MV-4-11 (cell line): ENCODE measurements around the gene ZBTB48.
"Not testable (repeated sequence)": the region's sequence is repeated elsewhere in the genome, so short reads cannot be mapped to it uniquely, and the experiment has no call there.

Experiments
- DNase-seq: peaks from one replicate; lab custom pipeline; 2025; lab: John Stamatoyannopoulos, UW

Gene ZBTB48

DNA sequence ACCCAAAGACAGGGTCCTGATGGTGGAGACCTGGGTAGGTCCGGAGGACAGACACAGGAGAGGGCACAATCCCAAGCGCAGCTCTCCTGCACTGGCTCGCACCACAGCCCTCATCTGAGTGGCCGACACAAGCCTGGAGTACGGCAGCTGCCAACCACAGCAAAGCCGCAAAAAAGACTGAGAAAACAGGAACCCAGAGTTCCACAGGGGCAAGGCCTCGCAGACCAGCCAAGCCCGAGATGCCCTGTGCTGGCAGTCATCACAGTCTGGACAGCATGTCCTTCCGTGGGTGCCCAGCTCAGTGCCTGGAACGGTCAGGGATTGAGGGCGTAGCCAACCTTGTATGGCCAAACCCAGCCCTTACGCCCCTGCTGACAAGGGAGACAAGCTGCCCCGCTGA, 11.4 kb downstream of the ZBTB48 start:
- peak; percentile 82 for DNase-seq

DNA sequence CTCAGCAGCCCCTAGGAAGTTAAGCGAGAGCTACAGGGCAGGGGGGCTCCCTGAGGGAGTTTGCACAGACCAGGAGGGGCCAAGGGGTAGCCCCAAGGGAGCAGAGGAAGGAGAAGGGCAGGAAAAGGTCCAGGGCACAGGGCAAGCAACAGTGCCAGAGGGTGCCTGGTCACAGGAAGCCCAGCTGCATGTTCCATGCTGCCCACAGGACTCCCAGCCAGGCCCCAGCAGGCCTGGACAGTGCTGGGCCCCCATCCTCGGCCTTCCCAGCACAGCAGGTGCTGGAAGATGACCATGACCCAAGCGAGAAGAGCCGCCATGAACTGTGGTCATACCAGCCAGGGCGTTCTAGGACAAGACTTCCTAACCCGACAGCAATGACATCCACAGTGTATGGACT, 11.8 kb downstream of the ZBTB48 start:
- DNase-seq, result no peak

DNA sequence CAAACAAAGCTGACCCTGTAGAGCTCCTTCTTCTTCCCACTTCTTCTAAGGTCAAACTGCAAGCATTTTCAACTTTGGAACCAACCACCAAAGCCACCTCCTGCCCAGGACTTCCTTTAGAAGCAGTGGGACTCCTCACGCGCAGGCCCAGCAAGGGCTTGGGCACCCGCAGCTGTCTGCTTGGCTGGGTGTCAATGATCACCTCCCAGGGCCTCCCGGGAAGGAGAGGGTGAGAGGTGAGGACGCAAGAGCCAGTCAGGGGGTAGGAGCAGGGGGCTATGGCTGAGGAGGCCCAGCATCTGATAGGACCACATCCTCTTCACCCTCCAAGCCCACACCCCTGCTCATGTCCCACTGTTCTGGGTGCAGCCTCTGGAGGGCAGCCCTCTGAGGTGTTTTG, 12.6 kb downstream of the ZBTB48 start:
- peak; percentile 38 for DNase-seq

- DNase-seq, result no peak
Observed at GRCh38 chr1:6592865-6593593, 13.2 kb downstream of the ZBTB48 start.

DNA sequence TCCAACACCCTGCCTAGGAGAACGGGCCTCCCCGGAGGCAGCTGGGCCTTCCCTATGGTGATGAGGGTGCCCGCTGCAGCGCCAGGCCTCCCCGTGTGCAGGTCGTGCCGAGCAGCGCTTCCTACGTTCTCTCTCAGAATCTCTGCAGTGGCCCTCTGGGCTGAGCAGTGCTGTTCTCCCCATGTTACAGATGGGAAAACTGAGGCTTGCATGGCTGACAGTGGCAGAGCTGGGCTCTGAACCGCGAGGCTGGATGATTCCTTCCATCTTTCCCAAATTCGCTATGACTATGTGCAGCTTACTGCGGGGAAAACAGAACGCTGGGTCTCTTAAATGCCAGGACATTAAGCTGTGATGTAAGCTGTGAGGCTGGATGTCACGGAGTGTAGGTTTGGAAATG, 14.0 kb downstream of the ZBTB48 start:
- DNase-seq, result no peak

GRCh38 chr1:6594977-6595740, 15.4 kb downstream of the ZBTB48 start:
- no peak for DNase-seq

DNA sequence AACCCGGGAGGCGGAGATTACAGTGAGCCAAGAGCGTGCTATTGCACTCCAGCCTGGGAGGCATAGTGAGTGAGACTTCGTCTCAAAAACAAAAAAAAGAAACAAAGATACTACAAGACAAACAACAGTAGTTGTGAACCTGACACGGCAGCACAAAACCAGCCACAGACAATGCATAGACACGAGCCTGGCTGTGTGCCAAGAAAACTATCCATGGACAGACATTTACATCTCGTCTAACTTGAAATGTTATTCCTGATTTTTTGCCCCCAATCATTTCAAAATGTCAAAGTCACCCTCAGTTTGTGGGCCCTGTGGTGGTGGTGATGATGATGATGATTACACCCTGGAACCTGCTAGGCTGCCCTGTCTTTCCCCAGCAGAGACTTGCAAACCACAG, 16.6 kb downstream of the ZBTB48 start:
- no peak for DNase-seq

DNA sequence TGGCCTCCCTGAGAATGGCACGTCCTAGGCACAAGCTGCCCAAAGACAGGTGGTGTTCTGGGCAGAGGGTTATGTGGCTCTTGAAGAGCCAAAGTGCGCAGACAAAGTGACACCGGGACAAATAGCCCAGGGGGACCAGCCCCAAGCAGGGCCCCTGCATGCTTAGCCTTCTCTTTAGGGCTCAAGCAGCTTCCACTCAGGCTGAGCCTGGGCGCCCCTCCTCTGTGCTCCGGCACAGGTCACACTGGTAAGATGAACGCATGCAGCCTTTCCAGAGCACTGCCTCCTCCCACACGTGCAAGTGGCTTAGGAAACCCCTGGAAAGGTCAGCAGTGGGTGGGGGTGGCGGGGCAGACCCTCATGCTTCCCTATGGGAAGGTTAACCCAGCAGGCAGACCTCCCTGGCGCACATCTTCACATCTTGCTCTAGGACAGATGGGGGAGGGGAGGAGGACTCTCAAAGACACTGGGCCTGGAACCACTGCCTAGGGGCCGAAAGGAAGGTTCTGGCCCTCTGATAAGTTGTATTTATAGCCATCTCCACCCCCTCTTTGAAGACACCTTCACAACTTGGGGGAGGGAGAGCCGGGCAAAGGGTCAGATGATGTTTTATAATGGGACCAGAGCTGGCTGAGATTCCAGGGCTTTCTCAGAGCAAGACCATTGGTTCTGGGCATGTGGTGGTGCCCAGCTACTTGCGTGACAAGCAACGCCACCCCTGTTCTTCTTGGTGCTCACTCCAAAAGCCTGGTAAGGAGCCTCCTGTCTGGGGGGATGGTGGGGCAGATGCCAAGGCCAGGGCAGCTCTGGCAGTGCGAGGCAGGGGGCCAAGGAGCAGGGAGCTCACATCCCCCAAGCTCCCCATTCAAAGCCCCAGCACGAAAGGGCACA, 17.3 kb downstream of the ZBTB48 start:
- DNase-seq, result no peak

- DNase-seq, result no peak
Observed at GRCh38 chr1:6597777-6598131, 18.0 kb downstream of the ZBTB48 start.

DNA sequence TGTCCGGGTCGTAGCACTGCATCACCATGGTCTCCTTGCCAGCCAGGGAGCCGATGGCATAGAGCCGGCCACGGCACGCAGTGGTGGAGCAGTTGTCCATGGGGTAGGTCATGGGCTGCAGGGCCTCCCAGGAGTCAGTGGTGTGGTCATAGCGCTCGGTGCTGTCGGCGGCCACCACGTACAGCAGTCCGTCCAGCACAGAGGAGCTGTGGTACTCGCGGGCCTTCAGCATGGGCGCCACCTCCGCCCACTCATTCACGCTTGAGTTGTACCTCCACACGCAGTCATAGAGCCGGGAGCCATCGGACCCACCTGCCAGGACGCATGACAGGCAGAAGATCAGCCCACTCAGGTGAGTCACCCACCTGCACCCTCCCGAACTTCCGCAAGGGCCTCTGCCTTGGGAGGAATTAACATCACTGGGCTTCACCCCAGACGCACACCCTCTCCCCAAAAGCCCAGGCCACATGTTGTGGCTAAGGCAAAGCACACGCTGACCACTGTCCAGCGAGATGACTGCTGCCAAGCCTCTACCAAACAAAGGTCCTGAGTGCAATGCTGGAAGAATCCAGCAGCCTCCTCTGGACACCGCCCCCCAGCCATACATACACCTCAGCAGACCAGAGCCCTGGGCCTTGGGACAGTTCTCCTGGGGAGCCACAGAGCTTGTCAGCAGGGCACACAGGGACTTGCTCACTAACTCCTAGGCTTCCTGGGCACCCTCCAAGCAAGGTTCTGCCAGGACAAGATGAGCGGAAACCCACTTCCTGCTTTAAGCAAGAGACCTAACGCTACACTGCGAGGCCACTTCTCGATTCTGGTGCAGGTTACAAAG, 19.6 kb downstream of the ZBTB48 start:
- peak; percentile 78 for DNase-seq

GRCh38 chr1:6599991-6600390, 20.2 kb downstream of the ZBTB48 start:
- DNase-seq, result not testable (repeated sequence)

DNA sequence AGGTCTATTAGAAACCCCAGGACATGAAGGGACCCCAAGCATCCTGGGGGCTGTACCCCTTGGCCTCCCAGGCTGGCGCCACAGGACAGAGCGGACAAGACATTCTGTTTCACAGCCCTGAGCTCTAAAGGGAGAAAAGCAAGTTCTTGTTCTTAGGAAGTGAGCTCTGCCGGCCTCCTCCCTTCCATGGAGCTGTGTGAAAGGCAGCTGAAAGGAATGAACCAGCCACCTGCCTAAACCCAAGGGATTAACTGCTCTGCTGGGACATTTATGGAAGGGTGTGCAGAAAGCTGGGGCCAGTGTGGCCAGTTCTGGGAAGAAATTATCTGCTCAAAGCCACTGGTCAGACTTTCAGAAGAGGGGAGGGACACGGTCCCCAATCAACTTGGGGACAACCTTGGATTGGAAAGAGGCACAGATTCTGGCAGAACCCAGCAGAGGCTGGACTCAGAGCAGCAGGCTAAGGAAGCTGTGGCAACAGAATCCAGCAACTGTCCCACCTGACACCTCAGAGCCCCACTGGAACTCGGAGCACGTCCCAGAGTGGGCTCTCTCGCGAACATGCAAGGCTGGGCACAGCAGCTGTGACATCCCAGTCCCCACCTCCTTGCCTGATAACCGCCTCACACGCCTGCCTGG, 20.7 kb downstream of the ZBTB48 start:
- no peak for DNase-seq

DNA sequence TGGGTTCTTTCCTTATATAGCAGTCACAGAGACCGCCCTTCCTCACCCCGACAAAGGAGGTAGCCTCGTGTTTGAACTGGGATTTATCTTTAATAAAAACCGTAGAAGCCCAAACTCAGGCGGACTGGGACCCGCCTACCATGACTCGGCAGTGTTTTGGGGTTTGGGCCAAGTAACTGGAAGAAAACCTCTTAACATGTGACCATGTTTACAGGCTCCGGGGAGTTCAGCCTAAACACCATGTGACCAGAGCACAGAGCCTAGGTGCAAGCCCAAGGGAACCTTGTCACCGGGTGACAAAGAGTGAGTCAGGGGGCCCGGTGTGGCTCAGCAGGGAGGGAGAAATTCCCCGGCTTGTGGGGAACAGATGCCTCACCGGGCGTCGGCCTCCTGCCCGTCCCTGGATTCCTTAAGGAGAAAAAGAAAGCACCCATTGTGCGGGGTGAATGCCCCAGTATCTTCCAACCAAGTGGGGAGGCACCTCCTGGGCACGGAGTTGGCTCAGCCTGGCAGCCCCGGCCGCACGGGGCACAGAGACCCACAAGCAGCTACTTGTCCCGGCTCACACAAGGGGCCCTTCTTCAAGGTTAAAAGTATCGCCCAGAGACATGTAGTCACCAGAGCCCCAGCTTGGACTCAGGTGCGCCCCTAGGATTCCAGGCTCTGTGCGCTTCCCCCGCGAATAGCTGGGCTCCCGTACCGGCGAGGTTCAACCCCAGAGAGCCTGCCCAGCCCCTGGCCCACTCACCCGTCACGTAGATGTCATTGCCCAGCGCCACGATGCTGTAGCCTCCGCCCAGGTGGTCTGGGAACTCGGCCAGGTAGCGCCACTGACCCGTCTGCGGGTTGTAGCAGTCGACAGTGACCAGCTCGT, 21.5 kb downstream of the ZBTB48 start:
- peak; percentile 43 for DNase-seq

DNA sequence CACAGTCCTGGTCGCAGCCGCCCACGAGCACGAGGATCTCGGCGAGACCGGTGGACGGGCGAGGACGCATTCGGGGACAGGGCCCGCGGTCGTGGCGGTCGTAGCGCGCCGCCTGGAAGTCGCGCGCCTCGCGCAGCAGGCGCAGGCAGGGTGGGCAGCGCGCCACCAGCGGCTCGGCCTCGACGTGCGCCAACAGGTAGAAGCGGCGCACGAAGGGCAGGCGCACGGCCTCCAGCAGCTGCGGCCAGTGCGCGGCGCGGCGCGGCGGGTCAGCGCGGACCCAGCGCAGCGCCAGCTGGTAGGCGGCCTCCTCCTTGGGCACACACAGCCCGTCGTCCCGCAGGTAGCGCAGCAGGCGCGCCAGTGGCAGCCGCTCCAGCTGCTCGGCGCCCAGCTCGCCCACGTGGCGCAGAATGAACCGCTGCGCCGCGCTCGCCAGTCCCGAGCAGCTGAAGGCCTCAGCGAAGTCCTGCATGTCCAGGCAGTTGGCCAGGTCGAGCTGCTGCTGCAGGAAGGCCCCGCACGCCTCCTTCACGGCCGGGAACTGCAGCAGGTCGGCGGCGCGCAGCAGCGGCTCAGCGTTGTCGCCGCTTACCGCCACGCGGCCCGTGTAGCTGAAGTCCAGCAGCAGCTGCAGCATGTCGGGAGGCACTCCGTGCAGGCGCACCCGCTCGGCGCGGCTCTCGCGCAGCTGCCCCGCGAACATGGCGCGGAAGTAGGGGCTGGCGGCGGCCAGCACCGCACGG, 22.3 kb downstream of the ZBTB48 start:
- no peak for DNase-seq

DNA sequence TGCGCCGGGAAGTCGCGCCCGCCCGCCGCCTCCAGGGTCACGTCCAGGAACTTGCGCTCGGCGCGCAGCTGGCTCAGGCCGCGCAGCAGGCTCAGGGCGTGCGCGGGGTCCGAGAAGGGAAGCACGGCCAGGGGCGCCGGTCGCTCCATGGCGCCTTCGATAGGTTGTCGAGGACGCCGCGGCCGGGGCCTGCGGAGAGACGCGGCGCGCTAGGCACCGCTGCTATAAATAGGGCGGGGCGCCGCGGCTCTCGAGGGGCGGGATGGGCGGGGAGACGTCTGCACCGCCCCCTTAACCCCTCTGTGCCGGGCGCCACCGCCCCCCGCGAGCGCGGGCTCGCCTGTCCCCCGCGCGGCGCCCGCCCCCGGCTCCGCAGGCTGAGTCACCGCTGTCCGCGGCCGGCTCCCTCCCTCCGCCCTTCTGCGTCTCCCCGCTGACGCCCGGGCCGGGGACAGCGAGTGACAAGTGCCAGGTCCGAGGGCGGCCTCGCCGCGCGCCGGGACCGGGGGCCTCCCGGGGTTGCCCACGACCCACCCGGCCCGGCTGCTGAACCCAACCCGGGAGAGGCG, 23.0 kb downstream of the ZBTB48 start, which contains the start of gene KLHL21:
Gene KLHL21 (minus strand): TSS at position 201 of the 569 bp plus-strand sequence. CDS start 52 bp downstream, at position 149.
- peak; percentile 85 for DNase-seq

- DNase-seq, result peak; percentile 71
Observed at GRCh38 chr1:6603238-6603914, 23.6 kb downstream of the ZBTB48 start.

GRCh38 chr1:6603915-6604558, 24.2 kb downstream of the ZBTB48 start:
- peak; percentile 58 for DNase-seq
